K562 (cell line): Measurements from ENCODE around the gene TCF4. TPM values are rescaled to one million over a fixed set of nuclear protein-coding genes. Genes with fewer than 3 reads are reported as not detected.

Experiments
- ATAC-seq: fragments of 200-7000 bp; cut with Tn5 transposase; 3 replicates; pipeline ENCODE4 v1.9.1; 2020; ENCODE audit warnings: moderate library complexity
- BruUV-seq: library from RNA; stranded (reverse); fragments of 400-500 nt; replicated peaks from 2 replicates; lab custom pipeline; 2021; lab: Mats Ljungman, UMichigan
- CTCF ChIA-PET: fragments of 300-600 bp; formaldehyde crosslinking; extraction: SDS; loops from one replicate; lab custom pipeline; 2021; ENCODE audit warnings: low intra/inter-chr PET ratio; lab: Yijun Ruan, JAX
- POLR2A ChIA-PET: fragments of 300-600, 350-650 bp; sonication (Branson Sonifier 250); formaldehyde crosslinking; extraction: SDS; loops from one replicate; lab custom pipeline; 2021; ENCODE audit warnings: antibody characterized with exemption, inconsistent platforms; lab: Yijun Ruan, JAX
- DNase-seq, 4 experiments: peaks; one replicate each; pipeline versions ENCODE4 v3.0.0 to v3.0.0-alpha.2; 2011 to 2018; ENCODE audit warnings: low spot score in 3 of 4, mixed read lengths in 3 of 4; ENCODE audit errors: extremely low read depth in 1 of 4
- FAIRE-seq: peaks from 2 replicates; lab custom pipeline; 2011; peaks lifted over from hg19 to GRCh38; lab: Jason Lieb, UNC
- H2AFZ ChIP-seq: 2 replicates; pipeline ENCODE4 v1.6.0; 2011; ENCODE audit warnings: low read depth, low read length, control low read depth, inconsistent platforms
- H3K27ac ChIP-seq: fragments of 200-600 bp; 3 replicates; pipeline ENCODE4 v1.8.0; 2011; ENCODE audit warnings: low read depth, mild to moderate bottlenecking, control low read depth, inconsistent platforms, low read length, moderate library complexity, mixed read lengths; ENCODE audit errors: extremely low read depth
- H3K27me3 ChIP-seq, 2 experiments: fragments of 300-600 bp in 1 of 2; 2 replicates in 1 of 2; 3 replicates in 1 of 2; pipeline versions ENCODE4 v1.6.0 to v1.8.0; 2011; ENCODE audit warnings: inconsistent platforms in 2 of 2, low read length in 2 of 2, mild to moderate bottlenecking in 1 of 2, mixed read lengths in 1 of 2, moderate library complexity in 1 of 2; ENCODE audit not compliant: control insufficient read depth in 2 of 2, insufficient read depth in 2 of 2
- H3K36me3 ChIP-seq: fragments of 300-600 bp; 3 replicates; pipeline ENCODE4 v1.8.0; 2011; ENCODE audit warnings: mild to moderate bottlenecking, low read length, inconsistent platforms; ENCODE audit not compliant: control insufficient read depth, insufficient read depth
- H3K4me1 ChIP-seq, 2 experiments: fragments of 200-600 bp in 1 of 2; replicated peaks in 1 of 2; 2 replicates in 1 of 2; 3 replicates in 1 of 2; pipeline versions ENCODE4 v1.5.1 to v1.8.0; 2011; ENCODE audit warnings: inconsistent platforms in 2 of 2, low read length in 2 of 2, mild to moderate bottlenecking in 1 of 2, mixed read lengths in 1 of 2, moderate library complexity in 1 of 2; ENCODE audit not compliant: control insufficient read depth in 2 of 2, insufficient read depth in 2 of 2
- H3K4me2 ChIP-seq: 2 replicates; pipeline ENCODE4 v1.6.1; 2011; ENCODE audit warnings: low read length, control low read depth, inconsistent platforms, mixed read lengths; ENCODE audit not compliant: insufficient read depth
- H3K4me3 ChIP-seq: fragments of 200-600 bp; sonication (generic), shearing (Covaris generic); 2 replicates; pipeline ENCODE4 v1.5.1; 2016; ENCODE audit warnings: control low read depth, inconsistent platforms
- H3K79me2 ChIP-seq: fragments of 200-600 bp; 3 replicates; pipeline ENCODE4 v1.8.0; 2011; ENCODE audit warnings: low read length, inconsistent platforms; ENCODE audit not compliant: control insufficient read depth, insufficient read depth
- H3K9ac ChIP-seq, 2 experiments: 2 replicates each; pipeline versions ENCODE4 v1.6.0 to v1.6.1; 2011; ENCODE audit warnings: low read depth in 2 of 2, low read length in 2 of 2, control low read depth in 1 of 2, inconsistent platforms in 1 of 2, mild to moderate bottlenecking in 1 of 2, mixed read lengths in 1 of 2; ENCODE audit not compliant: insufficient read depth in 1 of 2
- H3K9me1 ChIP-seq: one replicate; pipeline ENCODE4 v1.6.0; 2011; ENCODE audit warnings: inconsistent platforms, mild to moderate bottlenecking, low read length, moderate library complexity; ENCODE audit not compliant: control insufficient read depth, insufficient read depth
- H3K9me3 ChIP-seq: replicated peaks from 2 replicates; pipeline ENCODE4 v1.5.1; 2011; ENCODE audit warnings: low read depth, low read length, inconsistent platforms; ENCODE audit not compliant: control insufficient read depth, insufficient read depth
- H4K20me1 ChIP-seq: replicated peaks from 2 replicates; pipeline ENCODE4 v1.6.1; 2011; ENCODE audit warnings: low read length, inconsistent platforms, mixed read lengths; ENCODE audit not compliant: control insufficient read depth, insufficient read depth
- ARID1B ChIP-seq: fragments of 450-650 bp; IDR thresholded peaks from 2 replicates; pipeline ENCODE4 v1.6.1; 2016; ENCODE audit warnings: antibody characterized with exemption, mild to moderate bottlenecking, inconsistent platforms
- BACH1 ChIP-seq: fragments of 200-800 bp; sonication (Bioruptor generic); IDR thresholded peaks from 2 replicates; pipeline ENCODE4 v1.6.1; 2016; ENCODE audit warnings: missing genetic modification characterization, missing compliant biosample characterization
- C11orf30 ChIP-seq: fragments of 450-650 bp; IDR thresholded peaks from 2 replicates; pipeline ENCODE4 v1.6.1; 2016; ENCODE audit warnings: low read depth, mild to moderate bottlenecking
- FOXA1 ChIP-seq: fragments of 450-650 bp; IDR thresholded peaks from 2 replicates; pipeline ENCODE4 v1.6.1; 2016; ENCODE audit warnings: mild to moderate bottlenecking, borderline replicate concordance
- GABPB1 ChIP-seq: sonication (generic); formaldehyde crosslinking; IDR thresholded peaks from 2 replicates; pipeline ENCODE4 v1.8.0; 2022; ENCODE audit warnings: mild to moderate bottlenecking, missing genetic modification reagents
- HDAC1 ChIP-seq, 2 experiments: fragments of 450-650 bp; IDR thresholded peaks; 2 replicates each; pipeline ENCODE4 v1.6.1; 2016 to 2017; ENCODE audit warnings: inconsistent platforms in 1 of 2, mild to moderate bottlenecking in 1 of 2, moderate library complexity in 1 of 2
- HDGF ChIP-seq: fragments of 450-650 bp; IDR thresholded peaks from 2 replicates; pipeline ENCODE4 v1.6.1; 2016
- HOXB6 ChIP-seq: fragments of 250-450 bp; sonication (Bioruptor Pico); IDR thresholded peaks from 2 replicates; pipeline ENCODE4 v1.5.1; 2022; ENCODE audit warnings: mild to moderate bottlenecking, borderline replicate concordance
- NR3C1 ChIP-seq: sonication (generic); formaldehyde crosslinking; IDR thresholded peaks from 2 replicates; pipeline ENCODE4 v1.8.1; 2022; ENCODE audit warnings: missing genetic modification reagents
- SREBF2 ChIP-seq: sonication (generic); formaldehyde crosslinking; IDR thresholded peaks from 2 replicates; pipeline ENCODE4 v1.4.0; 2020; ENCODE audit warnings: mild to moderate bottlenecking, missing genetic modification reagents
- TGIF2 ChIP-seq: sonication (generic); formaldehyde crosslinking; IDR thresholded peaks from 2 replicates; pipeline ENCODE4 v1.8.1; 2022; ENCODE audit warnings: mild to moderate bottlenecking, missing genetic modification reagents, moderate library complexity
- ZNF316 ChIP-seq: fragments of 450-650 bp; IDR thresholded peaks from 2 replicates; pipeline ENCODE4 v1.6.1; 2016
- ZNF79 ChIP-seq: fragments of 250-450 bp; sonication (Bioruptor Pico); IDR thresholded peaks from 2 replicates; pipeline ENCODE4 v1.4.0; 2020; ENCODE audit warnings: low read depth, mild to moderate bottlenecking, moderate library complexity
- WGBS: fragments of 100-300 bp; shearing (Covaris generic); methylation state at CpG from one replicate; pipeline ENCODE4 v1.1.6; 2016; ENCODE audit warnings: low coverage, mixed read lengths; ENCODE audit not compliant: insufficient coverage; ENCODE audit errors: missing lambda C conversion rate; 5-methylcytosine and 5-hydroxymethylcytosine counted together
- in situ Hi-C: fragments of 300-500 bp; cut with MboI; formaldehyde crosslinking; loops from 4 replicates; pipeline ENCODE4 v1.15.0; 2018; ENCODE audit warnings: inconsistent platforms, mixed read lengths
- intact Hi-C: fragments of 100-400 bp; cut with micrococcal nuclease; formaldehyde crosslinking; loops from 2 replicates; pipeline ENCODE4 v1.14.2; 2022
- polyA plus RNA-seq, 8 experiments: library from polyadenylated mRNA; depleted of rRNA in 4 of 8; stranded (reverse) in 5 of 8; unstranded in 3 of 8; fragments of >200 nt; fragmentation: Nextera tagmentation in 2 of 8; fragmentation: Illumina TruSeq in 1 of 8; extraction: Ambion mirVana in 2 of 8; extraction: Trizol in 1 of 8; gene quantifications; 2 replicates each; pipeline versions ENCODE4 v1.2.1 to v1.2.3, GENCODE V29; 2011 to 2014; ENCODE audit warnings: inconsistent platforms in 1 of 8, missing spikeins in 1 of 8
- total RNA-seq, 7 experiments: library from RNA; depleted of rRNA in 6 of 7; stranded (reverse); fragments of >200 nt in 6 of 7; fragmentation: Illumina TruSeq in 2 of 7; extraction: Trizol in 2 of 7; gene quantifications; 2 replicates each; pipeline versions ENCODE4 v1.2.1 to v1.2.3, GENCODE V29; 2011 to 2021; ENCODE audit warnings: low replicate concordance in 1 of 7

Gene TCF4
- total and polyA plus RNA-seq, 9 of the 15 experiments (the other 6 are each of a cell fraction or from before 2014, with no cell fraction given) = 4.8 to 24.7 (median 15.2) TPM

DNA sequence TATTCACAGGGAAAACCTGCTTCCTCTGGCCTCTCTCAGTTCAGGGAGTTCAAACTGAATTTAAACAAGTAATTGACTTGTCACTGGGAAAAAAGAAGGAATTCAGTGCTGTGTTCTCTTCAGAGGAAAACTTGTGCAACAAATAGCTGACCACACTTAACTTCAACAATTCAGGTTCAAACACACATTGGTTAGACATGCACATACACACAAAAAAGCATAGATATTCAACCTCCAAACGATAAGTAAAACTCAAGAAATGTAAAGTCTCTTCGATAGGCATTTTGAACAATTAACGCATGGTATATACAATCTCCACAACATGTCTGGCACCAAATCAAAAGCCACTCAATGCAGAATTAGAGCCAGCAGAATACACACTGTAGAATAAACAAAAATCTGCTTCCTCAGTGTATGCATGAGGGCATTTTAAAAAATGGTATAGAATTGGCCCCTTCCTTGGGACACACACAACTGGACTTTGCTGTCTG, 269.0 kb downstream of the TCF4 start:
- CTCF ChIA-PET = no interaction called here

DNA sequence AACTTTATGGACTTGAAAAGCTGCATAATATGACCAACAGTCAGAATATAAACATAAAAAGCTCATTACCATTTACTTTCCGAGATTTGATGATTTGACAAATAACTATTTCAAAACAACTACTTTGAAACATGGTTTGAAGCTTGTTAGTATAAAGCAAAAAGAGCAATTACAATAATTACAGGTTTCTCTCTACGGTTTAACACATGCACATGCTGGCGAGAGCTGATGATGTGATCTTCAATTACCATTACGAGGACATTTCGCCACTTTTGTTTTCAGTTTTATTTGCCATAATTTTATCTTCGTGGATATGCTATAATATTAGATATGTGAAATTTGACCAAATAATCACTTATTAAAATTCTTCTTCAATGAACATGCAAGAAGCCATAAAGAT, 270.1 kb downstream of the TCF4 start:
- Histone ChIP-seq H3K27me3 (no peaks in the 10 kb centered on the region), H3K4me1 (no peaks in the 10 kb centered on the region), H4K20me1 (no peaks in the 10 kb centered on the region; the same call in 1 of the 2 replicates), H3K9me1 (no peaks in the 10 kb centered on the region), H3K79me2 (no peaks in the 10 kb centered on the region), H3K4me2 (no peak overlapping the region), H3K9me3 (no peaks in the 10 kb centered on the region), H3K9ac (no peak overlapping the region), H3K4me3 (no peak overlapping the region), H3K36me3 (no peaks in the 10 kb centered on the region), H3K27ac (no peak overlapping the region), H2AFZ (no peak overlapping the region)
- FAIRE-seq (no peak), DNase-seq (no peak), ATAC-seq (no peak)
- TF ChIP-seq ZNF79 (no peak), ZNF316 (peak; percentile 66), C11orf30 (peak; percentile 51; the same call in 1 of the 2 replicates)
- 77% methylated on average over 6 of the region's 6 CpGs for WGBS
- POLR2A ChIA-PET = interaction anchor here (1.7 kb wide), 1 partner anchor 27 kb away, joined by 3 read pairs; no protein-coding TSS in a partner anchor
- in situ Hi-C loops = no loop called here
- CTCF ChIA-PET = no interaction called here
- no TSS peak for BruUV-seq
- intact Hi-C loops = no loop called here

More for the DNA sequence above, 269.0 kb downstream of the TCF4 start:
- H3K27me3 ChIP-seq = no peaks in the 10 kb centered on the region
- in situ Hi-C loops = no loop called here
- no peak overlapping the region for H3K4me3 ChIP-seq
- no peaks in the 10 kb centered on the region; the same call in 1 of the 2 replicates for H4K20me1 ChIP-seq
- FAIRE-seq (no peak), DNase-seq (no peak)
- POLR2A ChIA-PET = interaction anchor here (1.7 kb wide), 1 partner anchor 26 kb away, joined by 3 read pairs; no protein-coding TSS in a partner anchor
- H2AFZ ChIP-seq = no peak overlapping the region
- no peaks in the 10 kb centered on the region for H3K4me1 ChIP-seq
- 79% methylated on average over 3 of the region's 3 CpGs for WGBS
- H3K36me3 ChIP-seq = no peaks in the 10 kb centered on the region
- H3K4me2 ChIP-seq = no peak overlapping the region
- no peaks in the 10 kb centered on the region for H3K79me2 ChIP-seq
- TF ChIP-seq SREBF2 (no peak), HDAC1 (IDR thresholded peaks at IDR 0.05) (no peak), HOXB6 (CRISPR knock-in tag) (no peak), FOXA1 (no peak), TGIF2 (CRISPR knock-in tag) (no peak), ARID1B (no peak), GABPB1 (no peak), HDGF (no peak), NR3C1 (no peak), BACH1 (tag) (no peak)
- TF ChIP-seq, all 486 proteins: peak for 0
- intact Hi-C loops = no loop called here
- Histone ChIP-seq H3K9me1 (no peaks in the 10 kb centered on the region), H3K9ac (no peak overlapping the region), H3K27ac (no peak overlapping the region), H3K9me3 (no peaks in the 10 kb centered on the region)
- no TSS peak for BruUV-seq
- ATAC-seq = no peak
